ENCODE measurements around the gene PRKAR1B. TPM values are rescaled to one million over a fixed set of nuclear protein-coding genes. Genes with fewer than 3 reads are reported as not detected.

Gene PRKAR1B
- total and polyA plus RNA-seq, 9 donors, result 14.3 to 49.0 (median 34.0) TPM

DNA sequence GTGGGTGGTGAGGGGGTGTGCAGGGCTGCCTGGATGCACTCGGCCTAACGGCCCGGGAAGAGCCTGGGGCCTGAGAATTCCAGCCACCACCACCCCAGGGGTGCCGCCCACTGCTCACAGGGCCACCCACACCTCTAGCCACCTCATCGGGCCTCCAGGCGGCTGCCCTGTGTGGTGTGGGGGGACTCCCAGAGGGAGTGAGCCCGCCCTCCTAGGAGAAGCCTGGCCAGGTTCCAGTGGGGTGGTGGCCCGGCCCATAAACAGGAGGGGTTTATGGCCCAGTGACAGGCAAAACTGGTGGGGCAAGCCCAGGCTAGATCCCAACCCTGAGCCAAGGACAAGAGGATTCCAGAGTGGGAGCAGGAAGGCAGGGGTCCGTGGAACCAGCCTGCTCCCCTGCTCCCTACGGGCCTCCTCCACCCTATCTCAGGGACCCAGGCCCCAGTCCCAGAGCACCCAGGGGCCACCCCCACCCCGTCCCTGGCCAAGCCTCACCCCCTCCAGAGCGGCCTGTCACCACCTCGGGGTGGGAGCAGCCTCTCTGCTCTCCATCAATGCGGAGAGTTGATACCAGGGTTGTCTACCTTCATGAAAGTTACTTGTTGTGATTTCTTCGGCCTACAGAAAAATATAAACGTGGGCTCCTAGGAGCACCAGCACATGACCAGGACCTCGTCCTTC is 187.2 kb downstream of the PRKAR1B start:
- 76 to 77% (median 76%) methylated on average over 14 to 17 of the region's 17 CpGs for WGBS, 3 donors
- Histone ChIP-seq H3K36me3 (no peaks in the 10 kb centered on the region), H3K4me1 (ENCODE audit: insufficient read depth) (peaks cover 2% of the 10 kb centered on the region), H3K27ac (no peak overlapping the region), H3K9me3 (no peaks in the 10 kb centered on the region), H3K27me3 (no peaks in the 10 kb centered on the region), H3K4me3 (no peak overlapping the region)
- no peak for DNase-seq
- intact Hi-C loops (cut with DNase I), result loop anchor here in 2 of 4 donors (10.0 kb wide), 2 partner anchors 195 to 755 kb away; no protein-coding TSS in a partner anchor
- TF ChIP-seq EP300 (IDR thresholded peaks at IDR 0.05), result no peak
- no peak for TF ChIP-seq CTCF (IDR thresholded peaks at IDR 0.05)
- no peak for TF ChIP-seq POLR2A (IDR thresholded peaks at IDR 0.05)

DNA sequence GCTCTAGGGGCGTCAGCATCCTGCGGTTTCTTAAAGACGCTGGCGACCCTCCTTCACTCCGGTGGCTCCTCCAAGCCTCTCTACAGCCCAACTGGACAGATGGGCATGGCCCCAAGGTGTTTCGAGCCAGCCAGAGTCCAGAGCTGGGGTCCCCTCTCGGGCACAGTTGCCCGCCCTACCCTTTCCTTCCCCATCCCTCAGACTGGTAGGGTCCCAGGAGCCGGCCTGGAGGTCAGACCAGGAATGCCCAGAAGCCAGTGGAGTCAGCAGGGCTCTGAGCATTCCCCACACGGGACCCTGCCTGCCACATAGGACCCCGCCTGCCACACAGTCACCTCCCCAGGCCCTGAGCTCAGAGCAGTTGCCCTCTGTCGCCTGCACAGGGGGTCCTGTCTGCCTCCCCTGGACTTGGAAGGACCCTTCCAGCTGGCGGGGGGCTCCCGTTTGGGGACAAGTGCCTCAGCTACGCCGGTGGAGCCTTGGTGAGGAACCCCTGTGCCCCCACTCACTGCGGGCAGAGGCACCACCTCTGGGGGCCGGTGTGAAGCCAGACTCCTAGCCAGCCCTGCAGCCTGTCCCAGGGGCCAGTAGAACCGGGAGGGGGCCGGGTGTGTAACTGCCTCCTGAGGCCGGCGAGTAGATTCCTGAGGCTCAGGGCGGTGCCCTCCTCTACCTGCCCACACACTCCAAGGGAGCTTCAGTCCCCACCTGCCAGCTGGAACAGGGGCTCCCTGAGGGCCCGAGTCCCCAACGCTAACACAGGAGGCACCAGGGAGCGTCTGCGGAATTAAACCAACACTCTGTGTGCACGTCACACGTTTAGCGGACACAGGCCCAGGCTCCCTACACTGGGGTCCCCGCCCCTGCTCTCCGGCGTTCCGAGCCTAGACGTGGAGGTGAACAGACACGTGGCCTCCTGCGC is 188.1 kb downstream of the PRKAR1B start:
- H3K4me3 ChIP-seq, result no peak overlapping the region
- intact Hi-C loops (cut with DNase I), result loop anchor here in 1 of 4 donors (10.0 kb wide), 1 partner anchor 194 kb away; no protein-coding TSS in a partner anchor
- H3K36me3 ChIP-seq, result no peaks in the 10 kb centered on the region
- no peaks in the 10 kb centered on the region for H3K9me3 ChIP-seq
- no peak for DNase-seq
- H3K27ac ChIP-seq, result no peak overlapping the region
- H3K4me1 ChIP-seq (ENCODE audit: insufficient read depth), result peaks cover 2% of the 10 kb centered on the region
- TF ChIP-seq POLR2A (IDR thresholded peaks at IDR 0.05) (no peak), EP300 (IDR thresholded peaks at IDR 0.05) (no peak), CTCF (IDR thresholded peaks at IDR 0.05) (no peak)
- H3K27me3 ChIP-seq, result no peaks in the 10 kb centered on the region
- WGBS, 3 donors, result 87 to 91% (median 88%) methylated on average over 37 of the region's 37 CpGs

GRCh38 chr7:537911-538634 is 189.0 kb downstream of the PRKAR1B start:
- 33 to 36% (median 35%) methylated on average over 21 of the region's 21 CpGs for WGBS, 3 donors
- no peak overlapping the region for H3K4me3 ChIP-seq
- H3K27me3 ChIP-seq, result no peaks in the 10 kb centered on the region
- H3K36me3 ChIP-seq, result no peaks in the 10 kb centered on the region
- H3K4me1 ChIP-seq (ENCODE audit: insufficient read depth), result peaks cover 2% of the 10 kb centered on the region
- no peaks in the 10 kb centered on the region for H3K9me3 ChIP-seq
- TF ChIP-seq CTCF (IDR thresholded peaks at IDR 0.05) (no peak), POLR2A (IDR thresholded peaks at IDR 0.05) (no peak), EP300 (IDR thresholded peaks at IDR 0.05) (no peak)
- intact Hi-C loops (cut with DNase I), result loop anchor here in 1 of 4 donors (10.0 kb wide), 1 partner anchor 193 kb away; no protein-coding TSS in a partner anchor
- no peak for DNase-seq
- H3K27ac ChIP-seq, result no peak overlapping the region

DNA sequence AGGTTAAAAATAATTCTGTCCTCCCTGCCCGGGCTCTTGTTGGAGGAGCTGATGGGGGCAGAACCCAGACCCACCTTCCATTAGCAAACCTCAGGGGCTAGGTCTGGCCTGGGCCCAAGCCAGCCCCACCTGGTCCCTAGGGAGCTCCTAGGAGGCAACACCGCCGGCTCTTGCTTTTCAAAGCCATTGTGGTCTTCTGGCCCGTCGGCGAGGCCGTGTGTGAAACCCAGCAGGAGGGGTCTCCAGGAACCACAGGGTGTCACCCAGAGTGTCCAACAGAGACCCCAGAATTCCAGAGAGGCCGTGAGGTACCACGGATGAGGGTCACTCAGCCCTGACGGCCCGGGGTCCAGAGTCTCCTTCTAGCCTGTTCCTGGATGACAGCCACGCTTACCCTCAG is 190.8 kb downstream of the PRKAR1B start:
- H3K27me3 ChIP-seq, result no peaks in the 10 kb centered on the region
- intact Hi-C loops (cut with DNase I), result loop anchor here in 1 of 4 donors (10.0 kb wide), 1 partner anchor 191 kb away; no protein-coding TSS in a partner anchor
- H3K4me1 ChIP-seq (ENCODE audit: insufficient read depth), result peaks cover 2% of the 10 kb centered on the region
- 90 to 92% (median 91%) methylated on average over 12 of the region's 12 CpGs for WGBS, 3 donors
- TF ChIP-seq CTCF (IDR thresholded peaks at IDR 0.05), result no peak
- no peak for TF ChIP-seq POLR2A (IDR thresholded peaks at IDR 0.05)
- TF ChIP-seq EP300 (IDR thresholded peaks at IDR 0.05), result no peak
- DNase-seq, result no peak
- no peaks in the 10 kb centered on the region for H3K9me3 ChIP-seq
- no peaks in the 10 kb centered on the region for H3K36me3 ChIP-seq
- no peak overlapping the region for H3K4me3 ChIP-seq
- H3K27ac ChIP-seq, result no peak overlapping the region
